Coronary artery (tissue), 2 donors: ENCODE measurements around the gene CECR2.

Source experiments
- DNase-seq: peaks from one replicate; pipeline ENCODE4 v3.0.0-alpha.2; 2017; ENCODE audit warnings: low spot score
- H3K27ac ChIP-seq, 2 donors: fragments of 200-600 bp; sonication (generic); one replicate each; pipeline ENCODE4 v1.5.1; 2016 to 2019
- H3K4me3 ChIP-seq: fragments of 200-600 bp; sonication (generic); 2 replicates; pipeline ENCODE4 v1.5.1; 2016; ENCODE audit warnings: mild to moderate bottlenecking, moderate library complexity
- CTCF ChIP-seq: fragments of 200-600 bp; sonication (generic); IDR thresholded peaks from one replicate; pipeline ENCODE4 v1.5.1; 2019; ENCODE audit warnings: antibody characterized with exemption

The CECR2 gene

GRCh38 chr22:17589810-17590375 is 220.6 kb downstream of the CECR2 start:
- H3K4me3 ChIP-seq, result no peak overlapping the region
- no peak for TF ChIP-seq CTCF
- H3K27ac ChIP-seq, result no peak overlapping the region
- no peak for DNase-seq

- H3K27ac ChIP-seq, result no peak overlapping the region
- no peak for DNase-seq
- H3K4me3 ChIP-seq, result no peak overlapping the region
- TF ChIP-seq CTCF, result no peak
These were observed 221.3 kb downstream of the CECR2 start for GRCh38 chr22:17590586-17590985.

DNA sequence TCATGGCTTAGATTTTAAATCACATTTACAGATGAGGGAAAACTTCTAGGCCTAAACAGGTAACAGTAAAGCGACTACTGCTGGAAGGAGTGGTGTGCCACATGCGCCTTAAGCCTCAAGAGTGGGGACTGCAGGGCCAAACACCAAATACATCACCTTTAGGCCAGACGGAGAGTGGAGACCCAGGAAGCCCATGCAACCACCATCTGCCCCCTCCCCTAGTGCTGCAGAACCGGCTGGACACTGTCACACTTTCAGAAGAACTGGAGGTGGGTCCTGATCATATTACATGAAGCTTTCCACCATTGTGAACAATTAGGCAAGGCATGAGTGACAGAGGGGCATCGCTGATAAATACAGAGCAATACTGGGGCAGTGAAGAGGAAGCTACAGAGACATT is 222.9 kb downstream of the CECR2 start:
- TF ChIP-seq CTCF, result no peak
- H3K4me3 ChIP-seq, result no peak overlapping the region
- no peak for DNase-seq
- H3K27ac ChIP-seq, result no peak overlapping the region

DNA sequence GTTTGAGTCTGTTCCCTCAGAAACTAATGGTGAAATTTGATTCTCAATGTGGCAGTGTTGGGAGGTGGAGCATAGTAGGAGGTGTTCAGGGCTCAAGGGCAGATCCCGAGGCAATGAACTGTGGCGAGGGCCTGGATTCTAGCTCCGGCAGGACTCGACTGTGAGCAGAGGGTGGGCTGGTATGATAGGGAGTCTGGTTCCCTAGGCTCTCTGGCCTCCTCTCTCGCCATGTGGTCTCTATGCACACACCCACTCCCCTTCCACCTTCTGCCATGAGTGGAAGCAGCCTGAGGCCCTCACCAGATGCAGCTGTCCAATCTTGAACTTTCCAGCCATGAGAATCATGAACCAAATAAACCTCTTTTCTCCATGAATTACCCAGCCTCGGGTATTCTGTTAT is 227.0 kb downstream of the CECR2 start:
- DNase-seq, result no peak
- TF ChIP-seq CTCF, result no peak
- no peak overlapping the region for H3K27ac ChIP-seq

GRCh38 chr22:17597217-17597616 is 228.0 kb downstream of the CECR2 start:
- TF ChIP-seq CTCF, result no peak
- H3K4me3 ChIP-seq, result no peak overlapping the region
- no peak for DNase-seq
- H3K27ac ChIP-seq, result no peak overlapping the region

More for the DNA sequence above, 227.0 kb downstream of the CECR2 start:
- H3K4me3 ChIP-seq, result no peak overlapping the region

GRCh38 chr22:17598318-17598717 is 229.1 kb downstream of the CECR2 start:
- Histone ChIP-seq H3K4me3 (no peak overlapping the region), H3K27ac (no peak overlapping the region)
- DNase-seq, result no peak
- TF ChIP-seq CTCF, result no peak

DNA sequence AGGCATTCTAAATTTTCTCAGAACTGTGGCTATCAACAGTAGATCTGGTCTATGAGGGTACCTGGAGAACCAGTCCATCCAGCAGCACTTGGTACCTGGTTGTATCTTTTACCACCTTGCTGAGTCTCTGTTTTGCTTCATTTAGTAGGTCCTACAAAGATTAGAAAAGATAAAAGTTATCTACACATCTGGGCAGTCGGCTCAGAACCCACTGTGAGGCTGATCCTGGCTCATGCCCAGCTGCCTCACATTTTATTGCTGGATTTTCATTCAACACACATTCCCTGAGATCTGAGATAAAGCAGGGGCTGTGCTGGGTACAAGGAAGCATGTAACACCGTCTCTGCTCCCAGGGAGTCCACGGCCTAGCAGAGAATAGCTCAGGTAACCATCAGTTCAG is 231.8 kb downstream of the CECR2 start:
- no peak for DNase-seq
- no peak for TF ChIP-seq CTCF
- no peak overlapping the region for H3K27ac ChIP-seq
- no peak overlapping the region for H3K4me3 ChIP-seq
